B cell (primary cell): ENCODE measurements around the gene PDZD8. TPM values are rescaled to one million over a fixed set of nuclear protein-coding genes. Genes with fewer than 3 reads are reported as not detected.

Experiments used
- ATAC-seq: fragments of 200-7000 bp; cut with Tn5 transposase; one replicate; pipeline ENCODE4 v1.10.0; 2021; ENCODE audit warnings: low read depth, mild to moderate bottlenecking, moderate number of reproducible peaks, moderate library complexity
- CTCF ChIA-PET: fragments of 350-600 bp; sonication (Branson Sonifier 250); formaldehyde crosslinking; loops from one replicate; lab custom pipeline; 2021; ENCODE audit warnings: antibody characterized with exemption, inconsistent platforms; lab: Charles Lee
- POLR2A ChIA-PET: fragments of 350-600 bp; sonication (Branson Sonifier 250); formaldehyde crosslinking; loops from one replicate; lab custom pipeline; 2021; ENCODE audit warnings: antibody characterized with exemption; lab: Charles Lee
- DNase-seq: peaks from one replicate; pipeline ENCODE4 v3.0.0; 2013
- H2AFZ ChIP-seq: 2 replicates; pipeline ENCODE4 v1.6.1; 2012; ENCODE audit warnings: mild to moderate bottlenecking, low read depth, low read length; ENCODE audit not compliant: insufficient read depth, poor library complexity, severe bottlenecking
- H3K27ac ChIP-seq, 2 donors: 1 replicate in 1 of 2; 2 replicates in 1 of 2; pipeline ENCODE4 v1.5.1; 2012 to 2013; ENCODE audit warnings: low read length in 2 of 2, mild to moderate bottlenecking in 2 of 2, moderate library complexity in 1 of 2
- H3K27me3 ChIP-seq, 4 experiments: fragments of 200-600 bp in 1 of 4; sonication (generic) in 1 of 4; replicated peaks in 1 of 4; 1 replicate in 2 of 4; 2 replicates in 2 of 4; pipeline versions ENCODE4 v1.6.1 to v1.7.0; 2013 to 2016; ENCODE audit warnings: low read length in 3 of 4, mild to moderate bottlenecking in 2 of 4, mixed read lengths in 1 of 4, moderate library complexity in 1 of 4; ENCODE audit not compliant: insufficient read depth in 4 of 4, control insufficient read depth in 3 of 4; ENCODE audit errors: control extremely low read depth in 1 of 4
- H3K36me3 ChIP-seq, 2 experiments: replicated peaks in 1 of 2; 1 replicate in 1 of 2; 2 replicates in 1 of 2; pipeline versions ENCODE4 v1.6.1 to v1.7.1; 2013; ENCODE audit warnings: low read length in 1 of 2; ENCODE audit not compliant: insufficient read depth in 2 of 2, control insufficient read depth in 1 of 2; ENCODE audit errors: control extremely low read depth in 1 of 2, extremely low read depth in 1 of 2
- H3K4me1 ChIP-seq, 2 donors: fragments of 200-600 bp in 1 of 2; sonication (generic) in 1 of 2; 1 replicate in 1 of 2; 2 replicates in 1 of 2; pipeline versions ENCODE4 v1.5.1 to v1.6.1; 2013 to 2017; ENCODE audit warnings: low read length in 2 of 2; ENCODE audit not compliant: control insufficient read depth in 2 of 2, insufficient read depth in 2 of 2
- H3K4me2 ChIP-seq: replicated peaks from 2 replicates; pipeline ENCODE3; 2012; ENCODE audit warnings: mild to moderate bottlenecking, low read depth, low read length; ENCODE audit not compliant: poor library complexity, severe bottlenecking
- H3K4me3 ChIP-seq, 5 experiments: fragments of 200-600 bp in 1 of 5; sonication (generic) in 1 of 5; 1 replicate in 3 of 5; 2 replicates in 2 of 5; pipeline versions ENCODE4 v1.5.1 to v1.7.0; 2011 to 2016; ENCODE audit warnings: low read length in 4 of 5, mild to moderate bottlenecking in 4 of 5, low read depth in 2 of 5, control low read depth in 1 of 5, moderate library complexity in 1 of 5; ENCODE audit not compliant: insufficient read depth in 1 of 5; ENCODE audit errors: control extremely low read depth in 1 of 5, extremely low read depth in 1 of 5
- H3K79me2 ChIP-seq: fragments of 200-600 bp; sonication (generic); one replicate; pipeline ENCODE4 v1.6.0; 2016; ENCODE audit warnings: low read length; ENCODE audit not compliant: control insufficient read depth, insufficient read depth
- H3K9ac ChIP-seq: fragments of 200-600 bp; sonication (generic); 2 replicates; pipeline ENCODE4 v1.6.1; 2017; ENCODE audit warnings: mild to moderate bottlenecking, low read length, moderate library complexity
- H3K9me3 ChIP-seq, 3 donors: one replicate each; pipeline versions ENCODE4 v1.6.1 to v1.7.1; 2013; ENCODE audit warnings: low read length in 2 of 3; ENCODE audit not compliant: control insufficient read depth in 2 of 3, insufficient read depth in 1 of 3; ENCODE audit errors: control extremely low read depth in 1 of 3
- H4K20me1 ChIP-seq: 2 replicates; pipeline ENCODE4 v1.6.0; 2012; ENCODE audit warnings: mild to moderate bottlenecking, low read length; ENCODE audit not compliant: insufficient read depth, control insufficient read depth, poor library complexity, severe bottlenecking
- H3K27ac Mint-ChIP-seq: one replicate; pipeline ENCODE4 v1.8.0; 2021; ENCODE audit warnings: mixed read lengths
- H3K27me3 Mint-ChIP-seq: one replicate; pipeline ENCODE4 v1.8.0; 2021; ENCODE audit warnings: mixed read lengths
- H3K4me1 Mint-ChIP-seq: one replicate; pipeline ENCODE4 v1.8.0; 2021; ENCODE audit warnings: mixed read lengths
- H3K4me3 Mint-ChIP-seq: one replicate; pipeline ENCODE4 v1.8.0; 2021; ENCODE audit warnings: mixed read lengths
- H3K9me3 Mint-ChIP-seq: one replicate; pipeline ENCODE4 v1.8.0; 2022; ENCODE audit warnings: mixed read lengths; ENCODE audit not compliant: insufficient read depth
- CTCF ChIP-seq: fragments of 200-600 bp; IDR thresholded peaks from one replicate; pipeline ENCODE4 v1.8.0; 2022; ENCODE audit warnings: antibody characterized with exemption, mild to moderate bottlenecking
- EZH2 ChIP-seq: IDR thresholded peaks from 2 replicates; pipeline ENCODE4 v1.6.1; 2012; ENCODE audit warnings: borderline replicate concordance, low read depth, mild to moderate bottlenecking, moderate library complexity, low read length; ENCODE audit not compliant: insufficient read depth, poor library complexity, severe bottlenecking
- WGBS: methylation state at CpG from one replicate; pipeline ENCODE4 v1.1.5; 2013; ENCODE audit warnings: missing lambda C conversion rate; ENCODE audit not compliant: insufficient coverage; 5-methylcytosine and 5-hydroxymethylcytosine counted together
- intact Hi-C: fragments of 100-400 bp; cut with micrococcal nuclease; formaldehyde crosslinking; loops from one replicate; pipeline ENCODE4 v1.10.0; 2022
- polyA plus RNA-seq: library from polyadenylated mRNA; depleted of rRNA; stranded (reverse); fragments of >200 nt; gene quantifications from 2 replicates; pipeline ENCODE4 v1.2.3, GENCODE V29; 2012
- total RNA-seq, 2 donors: library from RNA; stranded (reverse); fragments of 120-200 nt in 1 of 2; gene quantifications; 1 replicate in 1 of 2; 2 replicates in 1 of 2; pipeline versions ENCODE4 v1.2.3 to v1.2.4, GENCODE V29; 2013 to 2022

Gene PDZD8
- total and polyA plus RNA-seq, 2 donors (not counting 1 experiment from before 2014, with no cell fraction given) = 4.9 to 13.2 TPM

- Histone ChIP-seq H3K36me3 (no peaks in the 10 kb centered on the region), H4K20me1 (peaks cover 9% of the 10 kb centered on the region), H3K9me3 (no peaks in the 10 kb centered on the region), H3K9ac (no peak overlapping the region), H3K27me3 (no peaks in the 10 kb centered on the region), H3K79me2 (peaks cover 77% of the 10 kb centered on the region), H3K4me1 (peaks cover 0 to 12% of the 10 kb centered on the region in 2 donors), H2AFZ (no peak overlapping the region), H3K4me3 (no peak overlapping the region), H3K27ac (no peak overlapping the region), H3K4me2 (no peak overlapping the region)
- intact Hi-C loops = loop anchor here (2.0 kb wide), 1 partner anchor 14 kb away; no protein-coding TSS in a partner anchor
- H3K4me3 Mint-ChIP-seq = no peak overlapping the region
- H3K9me3 Mint-ChIP-seq = no peaks in the 10 kb centered on the region
- no CpG with 5 or more reads among the region's 2 CpGs for WGBS
- CTCF ChIA-PET = no interaction called here
- no peak overlapping the region for H3K27ac Mint-ChIP-seq
- DNase-seq = no peak
- TF ChIP-seq CTCF (no peak), EZH2 (no peak)
- H3K27me3 Mint-ChIP-seq = no peaks in the 10 kb centered on the region
- H3K4me1 Mint-ChIP-seq = peaks cover 33% of the 10 kb centered on the region
- POLR2A ChIA-PET = no interaction called here
- ATAC-seq = no peak
Observed at GRCh38 chr10:117363028-117363427, 12.2 kb downstream of the PDZD8 start.

- ChIA-PET CTCF (no interaction called here), POLR2A (no interaction called here)
- DNase-seq = no peak
- no peak overlapping the region for H3K4me3 ChIP-seq
- no peak overlapping the region for H2AFZ ChIP-seq
- TF ChIP-seq CTCF = no peak
- TF ChIP-seq EZH2 = no peak
- H3K4me1 ChIP-seq = peaks cover 0 to 12% of the 10 kb centered on the region in 2 donors
- no peak overlapping the region for H3K4me2 ChIP-seq
- no peaks in the 10 kb centered on the region for H3K27me3 ChIP-seq
- H3K79me2 ChIP-seq = peaks cover 74% of the 10 kb centered on the region
- Mint-ChIP-seq H3K27me3 (no peaks in the 10 kb centered on the region), H3K4me3 (no peak overlapping the region), H3K4me1 (peaks cover 30% of the 10 kb centered on the region), H3K27ac (no peak overlapping the region), H3K9me3 (no peaks in the 10 kb centered on the region)
- no peaks in the 10 kb centered on the region for H3K36me3 ChIP-seq
- no peaks in the 10 kb centered on the region for H3K9me3 ChIP-seq
- H3K27ac ChIP-seq = no peak overlapping the region
- H4K20me1 ChIP-seq = peaks cover 5% of the 10 kb centered on the region
- H3K9ac ChIP-seq = no peak overlapping the region
- intact Hi-C loops = loop anchor here (2.0 kb wide), 1 partner anchor 14 kb away; no protein-coding TSS in a partner anchor
- ATAC-seq = no peak
Observed at GRCh38 chr10:117362313-117362712, 12.9 kb downstream of the PDZD8 start.
